Keratinocyte (primary cell): ENCODE measurements around the gene MEGF8. TPM values are rescaled to one million over a fixed set of nuclear protein-coding genes. Genes with fewer than 3 reads are reported as not detected.

Source experiments
- DNase-seq: peaks from one replicate; pipeline ENCODE4 v3.0.0-alpha.2; 2011; ENCODE audit warnings: low read depth, missing footprints, low spot score
- FAIRE-seq: peaks from 2 replicates; lab custom pipeline; 2011; peaks lifted over from hg19 to GRCh38; lab: Jason Lieb, UNC
- H2AFZ ChIP-seq: 2 replicates; pipeline ENCODE4 v1.6.0; 2012; ENCODE audit warnings: low read length, control low read depth, inconsistent platforms; ENCODE audit not compliant: control insufficient read depth
- H3K27ac ChIP-seq: 2 replicates; pipeline ENCODE4 v1.5.1; 2011; ENCODE audit warnings: low read length; ENCODE audit not compliant: control insufficient read depth, insufficient read depth
- H3K27me3 ChIP-seq: 3 replicates; pipeline ENCODE4 v1.6.0; 2011; ENCODE audit warnings: low read length; ENCODE audit not compliant: control insufficient read depth, insufficient read depth; ENCODE audit errors: extremely low read depth
- H3K36me3 ChIP-seq, 2 experiments: 2 replicates in 1 of 2; 3 replicates in 1 of 2; pipeline ENCODE4 v1.5.1; 2011; ENCODE audit warnings: low read length in 2 of 2, mild to moderate bottlenecking in 1 of 2; ENCODE audit not compliant: control insufficient read depth in 2 of 2, insufficient read depth in 2 of 2; ENCODE audit errors: extremely low read depth in 1 of 2
- H3K4me1 ChIP-seq: 3 replicates; pipeline ENCODE4 v1.5.1; 2011; ENCODE audit warnings: low read length; ENCODE audit not compliant: control insufficient read depth, insufficient read depth; ENCODE audit errors: extremely low read depth
- H3K4me2 ChIP-seq: 3 replicates; pipeline ENCODE4 v1.6.0; 2011; ENCODE audit warnings: low read depth, low read length; ENCODE audit not compliant: control insufficient read depth, insufficient read depth; ENCODE audit errors: extremely low read depth
- H3K4me3 ChIP-seq, 3 experiments: fragments of 200-600 bp in 1 of 3; sonication (generic) in 1 of 3; 2 replicates in 2 of 3; 3 replicates in 1 of 3; pipeline ENCODE4 v1.5.1; 2011 to 2016; ENCODE audit warnings: low read length in 3 of 3, mild to moderate bottlenecking in 3 of 3, control low read depth in 2 of 3, inconsistent platforms in 1 of 3, low read depth in 1 of 3, mixed read lengths in 1 of 3, mixed run types in 1 of 3, moderate library complexity in 1 of 3; ENCODE audit not compliant: control insufficient read depth in 2 of 3, insufficient read depth in 2 of 3; ENCODE audit errors: extremely low read depth in 1 of 3
- H3K79me2 ChIP-seq: 2 replicates; pipeline ENCODE4 v1.6.0; 2012; ENCODE audit warnings: low read length; ENCODE audit not compliant: control insufficient read depth, insufficient read depth
- H3K9ac ChIP-seq: 3 replicates; pipeline ENCODE4 v1.6.0; 2011; ENCODE audit warnings: low read length; ENCODE audit not compliant: control insufficient read depth, insufficient read depth; ENCODE audit errors: extremely low read depth
- H3K9me1 ChIP-seq: 3 replicates; pipeline ENCODE4 v1.6.0; 2011; ENCODE audit warnings: low read length; ENCODE audit not compliant: control insufficient read depth, insufficient read depth; ENCODE audit errors: extremely low read depth
- H3K9me3 ChIP-seq: 2 replicates; pipeline ENCODE4 v1.5.1; 2012; ENCODE audit warnings: low read depth, low read length; ENCODE audit not compliant: control insufficient read depth
- H4K20me1 ChIP-seq: 3 replicates; pipeline ENCODE4 v1.6.0; 2011; ENCODE audit warnings: low read length; ENCODE audit not compliant: control insufficient read depth, insufficient read depth; ENCODE audit errors: extremely low read depth
- CTCF ChIP-seq, 3 experiments: IDR thresholded peaks in 1 of 3; conservative IDR thresholded peaks in 1 of 3; optimal IDR thresholded peaks in 1 of 3; 2 replicates in 2 of 3; 3 replicates in 1 of 3; pipeline versions ENCODE3 to v1.5.1; 2011; ENCODE audit warnings: low read length in 3 of 3, mild to moderate bottlenecking in 3 of 3, moderate library complexity in 2 of 3, control low read depth in 1 of 3, inconsistent platforms in 1 of 3; ENCODE audit not compliant: insufficient read depth in 2 of 3; ENCODE audit errors: extremely low read depth in 1 of 3
- EZH2 ChIP-seq: IDR thresholded peaks from one replicate; pipeline ENCODE4 v1.6.1; 2012; ENCODE audit warnings: inconsistent platforms, mild to moderate bottlenecking, low read length, moderate library complexity
- dilution Hi-C: fragments of 300-500 bp; cut with MboI; formaldehyde crosslinking; loops from one replicate; pipeline ENCODE4 v1.7.0; 2020; ENCODE audit warnings: low sequenced_read_pairs; ENCODE audit not compliant: extremely low pct_ligation_motif_present
- polyA plus RNA-seq, 5 experiments: library from polyadenylated mRNA; depleted of rRNA in 3 of 5; stranded (reverse) in 3 of 5; stranded (forward) in 1 of 5; unstranded in 1 of 5; fragments of >200 nt; gene quantifications; 1 replicate in 1 of 5; 2 replicates in 3 of 5; 3 replicates in 1 of 5; pipeline versions ENCODE4 v1.2.1 to v1.2.3, GENCODE V29; 2011 to 2012; ENCODE audit warnings: missing spikeins in 2 of 5, low read depth in 1 of 5, low replicate concordance in 1 of 5

MEGF8 gene
- polyA plus RNA-seq, 1 donor (not counting 4 experiments of a cell fraction or from before 2014, with no cell fraction given), result 4.1 TPM

- Histone ChIP-seq H3K9me3 (no peaks in the 10 kb centered on the region), H3K27ac (no peak overlapping the region), H3K27me3 (no peaks in the 10 kb centered on the region), H3K4me1 (peaks cover 14% of the 10 kb centered on the region), H3K4me2 (peak overlapping the region; percentile 60), H3K9me1 (no peaks in the 10 kb centered on the region), H3K4me3 (peak overlapping the region in 1 of 3 experiments; percentile 26), H2AFZ (peak overlapping the region; percentile 23), H3K36me3 (peaks cover 3 to 4% of the 10 kb centered on the region in 2 experiments), H3K79me2 (peaks cover 9% of the 10 kb centered on the region), H4K20me1 (no peaks in the 10 kb centered on the region), H3K9ac (peak overlapping the region; percentile 28)
- dilution Hi-C loops, result no loop called here
- FAIRE-seq (peak; percentile 34), DNase-seq (no peak)
- no peak for TF ChIP-seq EZH2
- TF ChIP-seq CTCF (optimal IDR thresholded peaks at IDR 0.05 in 1 of 3, IDR thresholded peaks at IDR 0.05 in 1 of 3, conservative IDR thresholded peaks at IDR 0.05 in 1 of 3; ENCODE audit: extremely low read depth in 1 of 3, insufficient read depth in 2 of 3, low read length in 3 of 3), result peak; percentile 63 to 78 (median 77)
These were observed 76.2 kb downstream of the MEGF8 start for GRCh38 chr19:42401365-42402303.

GRCh38 chr19:42402376-42403116, 77.1 kb downstream of the MEGF8 start:
- Histone ChIP-seq H2AFZ (no peak overlapping the region), H3K9ac (no peak overlapping the region), H3K79me2 (peaks cover 6% of the 10 kb centered on the region), H3K4me1 (peaks cover 9% of the 10 kb centered on the region), H3K4me3 (no peak overlapping the region), H3K9me1 (no peaks in the 10 kb centered on the region), H3K27ac (no peak overlapping the region), H4K20me1 (no peaks in the 10 kb centered on the region), H3K27me3 (no peaks in the 10 kb centered on the region), H3K36me3 (peaks cover 3 to 7% of the 10 kb centered on the region in 2 experiments), H3K4me2 (no peak overlapping the region), H3K9me3 (no peaks in the 10 kb centered on the region)
- dilution Hi-C loops, result no loop called here
- FAIRE-seq (no peak), DNase-seq (no peak)
- TF ChIP-seq EZH2, result no peak
